ENCODE measurements around the gene KMT5B. TPM values are rescaled to one million over a fixed set of nuclear protein-coding genes. Genes with fewer than 3 reads are reported as not detected.

The KMT5B gene
- 36.1 TPM for total RNA-seq (2013)
- polyA plus RNA-seq (10 to 100 TPM; 12.2 to 22.0 (median 19.5) TPM), polyA minus RNA-seq (10.8 and 15.5 TPM in 2 replicates), total RNA-seq (39.7 to 88.3 (median 48.4) reads per million in 11 experiments)

DNA sequence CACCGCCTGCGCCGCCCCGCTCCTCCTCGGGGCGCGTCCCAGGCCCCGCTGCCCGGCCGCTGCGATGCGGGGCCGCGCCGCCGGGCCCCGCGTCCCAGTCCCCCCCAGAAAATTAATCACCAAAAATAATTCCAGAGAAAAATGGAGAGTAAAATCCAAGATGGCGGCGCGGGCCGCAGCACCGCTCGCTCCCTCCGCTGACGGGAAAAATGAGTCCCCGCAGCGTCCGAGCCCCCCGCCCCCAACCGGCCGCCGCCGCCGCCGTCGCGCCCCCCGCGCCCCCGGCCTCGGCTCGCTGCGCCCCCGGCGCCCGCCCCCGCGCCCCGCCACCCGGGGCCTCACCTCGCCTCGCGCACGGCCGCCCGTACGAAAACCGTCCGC lies at the start of gene KMT5B:
TSS of gene KMT5B (minus strand) at position 162 of the 381 bp plus-strand sequence. CDS start 23,220 bp downstream, outside the sequence.
- 0% methylated on average over 57 of the region's 60 CpGs for WGBS (ENCODE audit: insufficient coverage)

GRCh38 chr11:68262544-68262827 lies 49.4 kb upstream of the KMT5B start:
- no peak overlapping the region for H2AFZ ChIP-seq (ENCODE audit: insufficient read depth, low read depth, low read length, poor library complexity, severe bottlenecking)
- no peak overlapping the region for H3K4me3 ChIP-seq (replicated peaks in 1 of 3; ENCODE audit: low read depth in 2 of 3, low read length in 3 of 3)
- peaks cover 22% of the 10 kb centered on the region in 2 donors for H3K4me1 ChIP-seq (ENCODE audit: control insufficient read depth in 1 of 2, insufficient read depth in 2 of 2, low read length in 2 of 2)
- no peaks in the 10 kb centered on the region for H3K27me3 ChIP-seq (ENCODE audit: control insufficient read depth in 2 of 2, insufficient read depth in 2 of 2, low read length in 2 of 2)
- H3K9me3 ChIP-seq (replicated peaks in 1 of 2; ENCODE audit: control insufficient read depth in 1 of 2, insufficient read depth in 1 of 2, low read length in 2 of 2), result no peaks in the 10 kb centered on the region
- H3K79me2 ChIP-seq (ENCODE audit: insufficient read depth, low read length), result peaks cover 6% of the 10 kb centered on the region
- no peak for DNase-seq
- H4K20me1 ChIP-seq (ENCODE audit: insufficient read depth, low read length), result peaks cover 6% of the 10 kb centered on the region
- H3K27ac ChIP-seq (ENCODE audit: low read depth in 1 of 2, low read length in 2 of 2), result no peak overlapping the region
- peaks cover 38 to 60% of the 10 kb centered on the region in 2 donors for H3K36me3 ChIP-seq (replicated peaks in 1 of 2; ENCODE audit: control insufficient read depth in 1 of 2, insufficient read depth in 2 of 2, low read length in 2 of 2)
- Mint-ChIP-seq H3K9me3 (peaks cover 0 to 5% (median 0%) of the 10 kb centered on the region in 7 donors), H3K27ac (peak overlapping the region in 2 of 7 donors; percentile 15 to 66), H3K36me3 (peaks cover 66 to 67% of the 10 kb centered on the region in 2 donors), H3K27me3 (ENCODE audit: low read depth in 3 of 3) (peaks cover 0 to 4% (median 1%) of the 10 kb centered on the region in 3 donors), H3K4me3 (no peak overlapping the region), H3K4me1 (peaks cover 20% of the 10 kb centered on the region)
- TF ChIP-seq, protein P1, sequence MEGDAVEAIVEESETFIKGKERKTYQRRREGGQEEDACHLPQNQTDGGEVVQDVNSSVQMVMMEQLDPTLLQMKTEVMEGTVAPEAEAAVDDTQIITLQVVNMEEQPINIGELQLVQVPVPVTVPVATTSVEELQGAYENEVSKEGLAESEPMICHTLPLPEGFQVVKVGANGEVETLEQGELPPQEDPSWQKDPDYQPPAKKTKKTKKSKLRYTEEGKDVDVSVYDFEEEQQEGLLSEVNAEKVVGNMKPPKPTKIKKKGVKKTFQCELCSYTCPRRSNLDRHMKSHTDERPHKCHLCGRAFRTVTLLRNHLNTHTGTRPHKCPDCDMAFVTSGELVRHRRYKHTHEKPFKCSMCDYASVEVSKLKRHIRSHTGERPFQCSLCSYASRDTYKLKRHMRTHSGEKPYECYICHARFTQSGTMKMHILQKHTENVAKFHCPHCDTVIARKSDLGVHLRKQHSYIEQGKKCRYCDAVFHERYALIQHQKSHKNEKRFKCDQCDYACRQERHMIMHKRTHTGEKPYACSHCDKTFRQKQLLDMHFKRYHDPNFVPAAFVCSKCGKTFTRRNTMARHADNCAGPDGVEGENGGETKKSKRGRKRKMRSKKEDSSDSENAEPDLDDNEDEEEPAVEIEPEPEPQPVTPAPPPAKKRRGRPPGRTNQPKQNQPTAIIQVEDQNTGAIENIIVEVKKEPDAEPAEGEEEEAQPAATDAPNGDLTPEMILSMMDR (IDR thresholded peaks at IDR 0.05), result no peak
- 99% methylated on average over 7 of the region's 8 CpGs for WGBS (ENCODE audit: insufficient coverage)
- H3K4me2 ChIP-seq (replicated peaks; ENCODE audit: extremely low read depth, low read length, poor library complexity, severe bottlenecking), result no peak overlapping the region
- no peak overlapping the region for H3K9ac ChIP-seq (ENCODE audit: insufficient read depth, low read length, poor library complexity, severe bottlenecking)
- intact Hi-C loops (cut with micrococcal nuclease), result no loop called here

More for the DNA sequence above, at the start of gene KMT5B:
- H3K27ac ChIP-seq (ENCODE audit: low read depth in 1 of 2, low read length in 2 of 2), result peak within 1 kb of the TSS; percentile 49 to 97
- no peaks in the 10 kb centered on the region for H3K9me3 ChIP-seq (replicated peaks in 1 of 2; ENCODE audit: control insufficient read depth in 1 of 2, insufficient read depth in 1 of 2, low read length in 2 of 2)
- Mint-ChIP-seq H3K4me1 (peaks cover 51% of the 10 kb centered on the region), H3K4me3 (peak within 1 kb of the TSS; percentile 83 to 98), H3K9me3 (peaks cover 0 to 2% (median 0%) of the 10 kb centered on the region in 7 donors), H3K27me3 (ENCODE audit: low read depth in 3 of 3) (peaks cover 20 to 29% (median 21%) of the 10 kb centered on the region in 3 donors), H3K27ac (peak within 1 kb of the TSS; percentile 84 to 94 (median 93)), H3K36me3 (no peaks in the 10 kb centered on the region)
- H4K20me1 ChIP-seq (ENCODE audit: insufficient read depth, low read length), result peaks cover 44% of the 10 kb centered on the region
- H3K36me3 ChIP-seq (replicated peaks in 1 of 2; ENCODE audit: control insufficient read depth in 1 of 2, insufficient read depth in 2 of 2, low read length in 2 of 2), result no peaks in the 10 kb centered on the region
- peak within 1 kb of the TSS; percentile 84 to 92 (median 91) for H3K4me3 ChIP-seq (replicated peaks in 1 of 3; ENCODE audit: low read depth in 2 of 3, low read length in 3 of 3)
- H3K79me2 ChIP-seq (ENCODE audit: insufficient read depth, low read length), result peaks cover 49% of the 10 kb centered on the region
- intact Hi-C loops (cut with micrococcal nuclease), result loop anchor here (5.0 to 10.0 kb wide), 4 partner anchors 59 to 249 kb away; partner anchors contain the start of genes C11orf24 (in 1 of the 2), CHKA (in 1 of the 2), PPP6R3 (in 1 of the 2) and UNC93B1 (in 1 of the 2)
- TF ChIP-seq, protein P1 (IDR thresholded peaks at IDR 0.05), result no peak
- peak within 1 kb of the TSS; percentile 99 for H2AFZ ChIP-seq (ENCODE audit: insufficient read depth, low read depth, low read length, poor library complexity, severe bottlenecking)
- peak within 1 kb of the TSS; percentile 98 for H3K4me2 ChIP-seq (replicated peaks; ENCODE audit: extremely low read depth, low read length, poor library complexity, severe bottlenecking)
- peak within 1 kb of the TSS; percentile 97 for H3K9ac ChIP-seq (ENCODE audit: insufficient read depth, low read length, poor library complexity, severe bottlenecking)
- peaks cover 41 to 50% of the 10 kb centered on the region in 2 donors for H3K4me1 ChIP-seq (ENCODE audit: control insufficient read depth in 1 of 2, insufficient read depth in 2 of 2, low read length in 2 of 2)
- peak; percentile 45 to 73 (median 48) for DNase-seq
- H3K27me3 ChIP-seq (ENCODE audit: control insufficient read depth in 2 of 2, insufficient read depth in 2 of 2, low read length in 2 of 2), result peaks cover 0 to 18% of the 10 kb centered on the region in 2 donors
